ENCODE measurements around the gene TRIP12. TPM values are rescaled to one million over a fixed set of nuclear protein-coding genes. Genes with fewer than 3 reads are reported as not detected.
"Not testable (repeated sequence)": the region's sequence is repeated elsewhere in the genome, so short reads cannot be mapped to it uniquely, and the experiment has no call there.

The TRIP12 gene
- total RNA-seq, 1 donor from 2014 or later = 191 TPM

DNA sequence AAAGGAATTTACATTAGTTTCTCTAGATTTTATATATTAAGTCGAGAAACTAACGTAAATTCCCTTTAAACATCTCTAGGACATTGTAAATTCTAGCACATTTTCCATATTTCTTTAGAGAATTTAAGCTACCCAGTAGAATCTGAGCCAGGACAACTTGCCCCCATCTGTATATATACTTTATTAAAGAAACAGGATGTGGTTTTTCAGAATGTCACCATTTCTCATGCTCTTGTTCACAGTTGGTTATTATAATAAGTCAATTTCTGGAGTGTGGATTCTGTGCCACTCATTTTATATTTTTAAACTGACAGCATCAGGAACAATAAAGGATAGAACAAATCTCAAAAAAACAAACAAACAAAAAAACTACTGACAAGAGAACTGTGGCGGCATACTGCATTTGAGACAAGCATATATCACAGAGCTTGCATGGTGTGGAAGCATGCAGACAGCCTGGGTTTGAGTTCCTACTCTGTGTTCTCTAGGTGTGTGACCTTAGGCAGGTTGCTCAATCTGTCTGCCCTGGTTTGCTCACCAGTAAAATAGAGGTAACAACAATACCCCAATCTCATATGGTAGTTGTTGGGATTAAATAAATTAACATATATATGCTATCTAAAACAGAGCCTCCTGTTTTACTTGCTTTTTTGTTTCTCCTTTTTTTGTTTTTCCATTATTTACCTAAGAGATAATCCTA lies 146.0 kb downstream of the TRIP12 start:
- Mint-ChIP-seq H3K9me3 (no peaks in the 10 kb centered on the region), H3K27me3 (no peaks in the 10 kb centered on the region), H3K27ac (no peak overlapping the region), H3K4me1 (ENCODE audit: unreplicated experiment) (peaks cover 4% of the 10 kb centered on the region), H3K4me3 (no peak overlapping the region), H3K36me3 (peaks cover 38% of the 10 kb centered on the region)
- TF ChIP-seq, protein P1, sequence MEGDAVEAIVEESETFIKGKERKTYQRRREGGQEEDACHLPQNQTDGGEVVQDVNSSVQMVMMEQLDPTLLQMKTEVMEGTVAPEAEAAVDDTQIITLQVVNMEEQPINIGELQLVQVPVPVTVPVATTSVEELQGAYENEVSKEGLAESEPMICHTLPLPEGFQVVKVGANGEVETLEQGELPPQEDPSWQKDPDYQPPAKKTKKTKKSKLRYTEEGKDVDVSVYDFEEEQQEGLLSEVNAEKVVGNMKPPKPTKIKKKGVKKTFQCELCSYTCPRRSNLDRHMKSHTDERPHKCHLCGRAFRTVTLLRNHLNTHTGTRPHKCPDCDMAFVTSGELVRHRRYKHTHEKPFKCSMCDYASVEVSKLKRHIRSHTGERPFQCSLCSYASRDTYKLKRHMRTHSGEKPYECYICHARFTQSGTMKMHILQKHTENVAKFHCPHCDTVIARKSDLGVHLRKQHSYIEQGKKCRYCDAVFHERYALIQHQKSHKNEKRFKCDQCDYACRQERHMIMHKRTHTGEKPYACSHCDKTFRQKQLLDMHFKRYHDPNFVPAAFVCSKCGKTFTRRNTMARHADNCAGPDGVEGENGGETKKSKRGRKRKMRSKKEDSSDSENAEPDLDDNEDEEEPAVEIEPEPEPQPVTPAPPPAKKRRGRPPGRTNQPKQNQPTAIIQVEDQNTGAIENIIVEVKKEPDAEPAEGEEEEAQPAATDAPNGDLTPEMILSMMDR (conservative IDR thresholded peaks at IDR 0.05) = no peak
- DNase-seq (ENCODE audit: extremely low spot score, unreplicated experiment) = no peak

GRCh38 chr2:229774237-229774636 lies 147.6 kb downstream of the TRIP12 start:
- TF ChIP-seq, protein P1 (conservative IDR thresholded peaks at IDR 0.05) = no peak
- Mint-ChIP-seq H3K27me3 (no peaks in the 10 kb centered on the region), H3K27ac (no peak overlapping the region), H3K4me3 (no peak overlapping the region), H3K36me3 (peaks cover 29% of the 10 kb centered on the region), H3K4me1 (ENCODE audit: unreplicated experiment) (no peaks in the 10 kb centered on the region), H3K9me3 (no peaks in the 10 kb centered on the region)
- no peak for DNase-seq (ENCODE audit: extremely low spot score, unreplicated experiment)

GRCh38 chr2:229768235-229768634 lies 153.6 kb downstream of the TRIP12 start:
- DNase-seq (ENCODE audit: extremely low spot score, unreplicated experiment) = no peak
- no peak overlapping the region for H3K27ac Mint-ChIP-seq
- no peaks in the 10 kb centered on the region for H3K27me3 Mint-ChIP-seq
- H3K36me3 Mint-ChIP-seq = peaks cover 50% of the 10 kb centered on the region
- TF ChIP-seq, protein P1 (conservative IDR thresholded peaks at IDR 0.05) = no peak
- H3K4me3 Mint-ChIP-seq = no peak overlapping the region
- no peaks in the 10 kb centered on the region for H3K4me1 Mint-ChIP-seq (ENCODE audit: unreplicated experiment)
- H3K9me3 Mint-ChIP-seq = no peaks in the 10 kb centered on the region

DNA sequence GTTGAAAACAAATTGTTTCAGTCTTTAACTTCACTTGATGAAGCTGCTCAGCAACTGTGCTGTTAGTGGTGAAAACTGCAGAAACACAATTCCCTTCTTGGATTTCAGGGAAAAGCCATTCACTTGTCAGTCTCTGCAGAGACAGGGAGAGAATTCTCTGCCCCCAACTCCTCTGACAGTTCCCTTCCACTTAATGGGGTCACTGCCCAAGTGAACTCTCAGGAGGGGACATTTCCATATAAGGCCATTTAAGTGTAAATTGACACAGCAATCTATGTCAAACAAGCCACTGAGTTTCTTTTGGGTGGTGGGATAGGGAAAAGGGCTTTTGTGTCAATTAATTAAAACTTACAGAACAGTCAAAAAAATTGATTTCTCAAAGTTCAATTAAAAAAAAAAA lies 156.1 kb downstream of the TRIP12 start:
- Mint-ChIP-seq H3K9me3 (no peaks in the 10 kb centered on the region), H3K27me3 (no peaks in the 10 kb centered on the region), H3K4me3 (no peak overlapping the region), H3K36me3 (peaks cover 39% of the 10 kb centered on the region), H3K27ac (no peak overlapping the region), H3K4me1 (ENCODE audit: unreplicated experiment) (no peaks in the 10 kb centered on the region)
- TF ChIP-seq, protein P1 (conservative IDR thresholded peaks at IDR 0.05) = no peak
- no peak for DNase-seq (ENCODE audit: extremely low spot score, unreplicated experiment)

GRCh38 chr2:229761663-229762062 lies 160.1 kb downstream of the TRIP12 start:
- no peak for DNase-seq (ENCODE audit: extremely low spot score, unreplicated experiment)
- peaks cover 24% of the 10 kb centered on the region for H3K36me3 Mint-ChIP-seq
- H3K27me3 Mint-ChIP-seq = no peaks in the 10 kb centered on the region
- peaks cover 5% of the 10 kb centered on the region for H3K9me3 Mint-ChIP-seq
- TF ChIP-seq, protein P1 (conservative IDR thresholded peaks at IDR 0.05) = no peak
- H3K27ac Mint-ChIP-seq = no peak overlapping the region
- H3K4me3 Mint-ChIP-seq = no peak overlapping the region
- no peaks in the 10 kb centered on the region for H3K4me1 Mint-ChIP-seq (ENCODE audit: unreplicated experiment)

DNA sequence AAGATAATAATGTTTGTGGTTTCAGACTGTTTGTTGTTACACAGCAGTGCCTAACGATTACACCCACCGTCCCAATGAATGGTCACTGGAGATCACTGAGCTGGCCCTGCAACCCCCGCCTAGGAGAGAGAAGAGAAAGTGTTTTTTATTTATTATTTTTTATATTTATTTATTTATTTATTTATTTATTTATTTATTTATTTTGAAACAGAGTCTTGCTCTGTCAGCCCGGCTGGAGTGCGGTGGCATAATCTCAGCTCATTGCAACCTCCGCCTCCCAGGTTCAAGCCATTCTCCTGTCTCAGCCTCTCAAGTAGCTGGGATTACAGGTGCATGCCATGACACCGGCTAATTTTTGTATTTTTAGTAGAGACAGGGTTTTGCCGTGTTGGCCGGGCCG lies 164.3 kb downstream of the TRIP12 start:
- H3K27ac Mint-ChIP-seq; H3K4me3 Mint-ChIP-seq; H3K27me3 Mint-ChIP-seq; DNase-seq (ENCODE audit: extremely low spot score, unreplicated experiment); H3K9me3 Mint-ChIP-seq; H3K36me3 Mint-ChIP-seq; H3K4me1 Mint-ChIP-seq (ENCODE audit: unreplicated experiment): not testable (repeated sequence)
